Muscle of leg (tissue), 11 donors: ENCODE data around the gene OAF. TPM values are rescaled to one million over a fixed set of nuclear protein-coding genes. Genes with fewer than 3 reads are reported as not detected.
A peak's percentile ranks its signal among the peaks of the same experiment; 100 is the strongest.
"Not testable (repeated sequence)": the region's sequence is repeated elsewhere in the genome, so short reads cannot be mapped to it uniquely, and the experiment has no call there.

Source experiments
- DNase-seq: peaks from one replicate; pipeline ENCODE4 v3.0.0; 2013
- H3K27ac ChIP-seq: one replicate; pipeline ENCODE4 v1.5.1; 2013; ENCODE audit warnings: mild to moderate bottlenecking, low read length, control low read depth
- H3K27me3 ChIP-seq: one replicate; pipeline ENCODE4 v1.6.1; 2013; ENCODE audit warnings: low read length; ENCODE audit not compliant: control insufficient read depth, insufficient read depth
- H3K36me3 ChIP-seq: one replicate; pipeline ENCODE4 v1.6.1; 2013; ENCODE audit warnings: low read length; ENCODE audit not compliant: control insufficient read depth, insufficient read depth
- H3K4me1 ChIP-seq: one replicate; pipeline ENCODE4 v1.6.1; 2013; ENCODE audit warnings: low read length; ENCODE audit not compliant: control insufficient read depth, insufficient read depth
- H3K4me3 ChIP-seq: one replicate; pipeline ENCODE4 v1.5.1; 2013; ENCODE audit warnings: low read length, control low read depth
- H3K9me3 ChIP-seq: replicated peaks from 2 replicates; pipeline ENCODE4 v1.6.1; 2013; ENCODE audit warnings: low read depth, low read length; ENCODE audit not compliant: control insufficient read depth
- WGBS: methylation state at CpG from one replicate; pipeline ENCODE4 v1.1.5; 2013; ENCODE audit warnings: missing lambda C conversion rate; ENCODE audit not compliant: insufficient coverage; 5-methylcytosine and 5-hydroxymethylcytosine counted together
- polyA plus RNA-seq, 8 donors: library from polyadenylated mRNA; unstranded; fragments of 120-200 nt; gene quantifications; one replicate each; pipeline versions ENCODE4 v1.2.1 to v1.2.3, GENCODE V29; 2013; ENCODE audit warnings: inconsistent platforms in 1 of 8, low replicate concordance in 1 of 8; ENCODE audit not compliant: insufficient read length in 8 of 8, insufficient read depth in 1 of 8
- total RNA-seq: library from RNA; stranded (reverse); fragments of 120-200 nt; gene quantifications from one replicate; pipeline ENCODE4 v1.2.4, GENCODE V29; 2013

OAF gene
- total and polyA plus RNA-seq, 9 donors, result 41.5 to 93.6 (median 58.5) TPM

- H3K27me3 ChIP-seq, result peaks cover 11% of the 10 kb centered on the region
- WGBS, result 51% methylated on average over 4 of the region's 5 CpGs
Measured at GRCh38 chr11:120268686-120269085, 57.9 kb downstream of the OAF start.

GRCh38 chr11:120270386-120270785 is 59.6 kb downstream of the OAF start:
- H3K27ac ChIP-seq, result no peak overlapping the region
- no peak overlapping the region for H3K4me3 ChIP-seq
- H3K27me3 ChIP-seq, result peaks cover 12% of the 10 kb centered on the region
- WGBS, result 60% methylated on average over 1 of the region's 1 CpG
- H3K9me3 ChIP-seq, result no peaks in the 10 kb centered on the region
- H3K4me1 ChIP-seq, result no peaks in the 10 kb centered on the region
- DNase-seq, result no peak
- H3K36me3 ChIP-seq, result no peaks in the 10 kb centered on the region

More at GRCh38 chr11:120268686-120269085, 57.9 kb downstream of the OAF start:
- no peak overlapping the region for H3K27ac ChIP-seq
- DNase-seq, result peak; percentile 16
- H3K9me3 ChIP-seq, result no peaks in the 10 kb centered on the region
- no peaks in the 10 kb centered on the region for H3K36me3 ChIP-seq
- H3K4me1 ChIP-seq, result no peaks in the 10 kb centered on the region
- no peak overlapping the region for H3K4me3 ChIP-seq

GRCh38 chr11:120271672-120272071 is 60.8 kb downstream of the OAF start:
- no peak overlapping the region for H3K27ac ChIP-seq
- DNase-seq, result no peak
- peaks cover 8% of the 10 kb centered on the region for H3K27me3 ChIP-seq
- WGBS, result 93% methylated on average over 3 of the region's 5 CpGs
- no peaks in the 10 kb centered on the region for H3K9me3 ChIP-seq
- H3K36me3 ChIP-seq, result no peaks in the 10 kb centered on the region
- no peak overlapping the region for H3K4me3 ChIP-seq
- no peaks in the 10 kb centered on the region for H3K4me1 ChIP-seq

- Histone ChIP-seq H3K27me3 (peaks cover 7% of the 10 kb centered on the region), H3K9me3 (no peaks in the 10 kb centered on the region), H3K36me3 (no peaks in the 10 kb centered on the region), H3K4me1 (no peaks in the 10 kb centered on the region), H3K27ac (no peak overlapping the region), H3K4me3 (no peak overlapping the region)
- WGBS, result 93% methylated on average over 2 of the region's 2 CpGs
- no peak for DNase-seq
Measured at GRCh38 chr11:120272303-120272702, 61.5 kb downstream of the OAF start.

- H3K9me3 ChIP-seq, result no peaks in the 10 kb centered on the region
- H3K36me3 ChIP-seq, result no peaks in the 10 kb centered on the region
- no peaks in the 10 kb centered on the region for H3K4me1 ChIP-seq
- no peak overlapping the region for H3K27ac ChIP-seq
- 93% methylated on average over 1 of the region's 2 CpGs for WGBS
- peaks cover 5% of the 10 kb centered on the region for H3K27me3 ChIP-seq
- no peak for DNase-seq
- H3K4me3 ChIP-seq, result no peak overlapping the region
Measured at GRCh38 chr11:120273432-120273831, 62.6 kb downstream of the OAF start.

- H3K27me3 ChIP-seq, H3K4me3 ChIP-seq, H3K4me1 ChIP-seq, H3K9me3 ChIP-seq, H3K36me3 ChIP-seq, H3K27ac ChIP-seq, DNase-seq: not testable (repeated sequence)
- WGBS, result 100% methylated on average over 1 of the region's 2 CpGs
Measured at GRCh38 chr11:120273956-120274355, 63.1 kb downstream of the OAF start.

GRCh38 chr11:120279502-120279901 is 68.7 kb downstream of the OAF start:
- no peak for DNase-seq
- Histone ChIP-seq H3K9me3 (no peaks in the 10 kb centered on the region), H3K4me3 (no peak overlapping the region), H3K27me3 (peaks cover 4% of the 10 kb centered on the region), H3K36me3 (no peaks in the 10 kb centered on the region), H3K27ac (no peak overlapping the region), H3K4me1 (no peaks in the 10 kb centered on the region)
- WGBS, result no CpG with 5 or more reads among the region's 5 CpGs

Other genes starting within 250 kb of the OAF start
- gene TRIM29, start 72.9 kb upstream of the OAF start, total RNA-seq, result 0.40 TPM
- 10 to 100 TPM in 1 of 8 donors, 1 to 10 TPM in 2, under 1 TPM in 5; 0.30 to 44.3 (median 0.61) TPM for gene TRIM29, start 72.9 kb upstream of the OAF start, polyA plus RNA-seq
- gene POU2F3, start 29.1 kb downstream of the OAF start, total RNA-seq, result 0.13 TPM
- gene POU2F3, start 29.1 kb downstream of the OAF start, polyA plus RNA-seq, result 1 to 10 TPM in 1 of 8 donors, under 1 TPM in 7; 0.10 to 3.1 (median 0.56) TPM
- 6.6 TPM for gene TLCD5, start 114.3 kb downstream of the OAF start, total RNA-seq
- gene TLCD5, start 114.3 kb downstream of the OAF start, polyA plus RNA-seq, result 1 to 10 TPM; 6.0 to 9.1 (median 8.1) TPM
- 41.8 TPM for gene ARHGEF12, start 125.4 kb downstream of the OAF start, total RNA-seq
- gene ARHGEF12, start 125.4 kb downstream of the OAF start, polyA plus RNA-seq, result 10 to 100 TPM; 26.5 to 53.6 (median 36.4) TPM